SKM-1 treated with dmso at 0.1 percent for 144 hours (cell line): Measurements from ENCODE around the gene SYNGR1.

Experiments
- DNase-seq: peaks from one replicate; lab custom pipeline; 2025; ENCODE audit not compliant: unreplicated experiment; lab: John Stamatoyannopoulos, UW

SYNGR1 gene

DNA sequence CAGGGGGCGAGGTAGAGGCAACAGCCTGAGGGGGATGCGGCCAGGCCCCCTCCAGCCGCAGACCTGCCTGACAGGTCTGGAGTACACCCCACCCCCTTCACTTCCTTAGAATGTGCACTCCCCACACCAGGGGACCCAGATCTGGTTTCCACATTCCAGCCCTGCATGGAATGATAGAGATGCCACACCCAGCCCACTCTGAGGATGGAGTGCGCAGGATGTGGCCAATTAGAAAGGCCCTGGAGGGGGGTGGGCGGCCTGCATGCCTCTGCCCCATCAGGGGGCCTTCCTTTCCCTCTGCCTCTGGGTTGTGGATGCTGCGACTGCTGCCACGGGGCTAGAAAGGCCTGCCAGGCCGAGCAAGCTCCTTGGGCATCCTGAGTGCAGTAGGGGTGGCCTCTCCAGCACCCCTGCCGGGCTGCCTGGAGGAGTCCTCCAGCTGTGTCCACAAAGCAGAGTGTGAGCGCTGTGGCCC, 78.8 kb downstream of the SYNGR1 start:
- DNase-seq = no peak

DNA sequence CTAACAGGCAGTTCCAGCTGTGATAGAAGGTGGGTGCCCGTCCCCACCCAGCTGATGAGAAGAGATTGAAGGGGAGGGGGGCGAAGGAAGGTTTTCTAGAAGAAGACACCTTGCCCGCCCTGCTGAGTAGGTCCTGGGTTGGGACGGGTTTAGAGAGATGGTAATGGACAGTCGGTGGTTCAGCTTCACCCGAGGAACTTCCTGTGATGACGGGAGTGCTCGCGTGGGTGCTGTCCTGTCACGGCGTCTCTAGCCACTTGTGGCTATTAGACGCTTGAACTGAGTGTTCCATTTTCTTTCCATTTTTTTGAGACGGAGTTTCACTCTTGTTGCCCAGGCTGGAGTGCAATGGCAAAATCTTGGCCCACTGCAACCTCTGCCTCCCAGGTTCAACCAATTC, 79.4 kb downstream of the SYNGR1 start:
- DNase-seq = no peak

DNA sequence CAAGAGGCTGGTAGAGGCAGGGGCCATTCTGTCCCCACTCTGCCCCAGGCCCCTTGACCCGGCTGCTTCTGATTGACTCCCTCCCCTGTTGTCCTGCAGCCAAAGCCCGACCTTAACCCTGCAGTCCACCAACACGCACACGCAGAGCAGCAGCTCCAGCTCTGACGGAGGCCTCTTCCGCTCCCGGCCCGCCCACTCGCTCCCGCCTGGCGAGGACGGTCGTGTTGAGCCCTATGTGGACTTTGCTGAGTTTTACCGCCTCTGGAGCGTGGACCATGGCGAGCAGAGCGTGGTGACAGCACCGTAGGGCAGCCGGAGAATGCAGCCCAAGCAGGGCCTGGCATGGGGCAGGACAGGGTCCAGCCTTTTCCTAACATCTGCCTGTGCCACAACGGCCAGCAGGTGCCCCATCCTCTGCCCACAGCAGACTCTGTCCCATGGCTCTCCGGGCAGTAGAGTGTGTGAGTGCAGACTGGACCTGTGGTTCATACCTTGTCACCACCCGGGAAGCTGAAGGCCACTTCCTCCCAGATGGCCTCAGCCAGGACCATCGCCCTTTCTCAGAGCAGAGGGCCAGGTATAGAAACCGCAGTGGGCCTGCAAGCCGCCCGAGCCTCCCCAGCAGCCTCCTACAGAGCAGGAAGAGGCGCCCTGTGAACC, 80.3 kb downstream of the SYNGR1 start:
- DNase-seq = no peak

DNA sequence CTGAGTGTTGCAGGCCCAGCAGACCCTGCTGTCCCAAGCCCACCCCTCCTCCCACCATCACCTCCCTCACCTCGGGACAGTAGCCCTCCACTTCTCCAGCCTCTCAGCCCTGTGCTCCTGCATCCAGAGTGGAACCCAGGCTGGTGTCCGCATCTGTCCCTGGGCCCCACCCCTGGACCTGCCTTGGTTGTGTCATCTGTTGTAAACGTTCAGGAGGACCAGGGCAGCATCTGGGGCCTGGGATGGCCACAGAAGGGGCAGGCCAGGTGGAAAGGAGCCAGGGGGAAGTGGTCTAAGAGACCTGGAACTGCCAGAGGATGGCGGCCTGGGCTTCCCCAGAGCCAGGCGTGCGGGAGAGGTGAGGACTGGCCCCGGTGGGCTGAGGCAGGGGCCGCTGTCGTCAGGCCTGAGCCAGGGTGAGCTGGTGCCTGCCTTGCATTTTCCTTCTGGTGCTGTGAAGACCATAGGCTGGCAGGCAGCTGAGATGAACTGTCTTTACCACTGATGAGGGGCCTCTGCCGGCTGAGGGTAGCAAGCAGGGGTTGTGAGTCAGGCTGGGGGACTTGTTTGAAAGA, 80.9 kb downstream of the SYNGR1 start:
- no peak for DNase-seq

DNA sequence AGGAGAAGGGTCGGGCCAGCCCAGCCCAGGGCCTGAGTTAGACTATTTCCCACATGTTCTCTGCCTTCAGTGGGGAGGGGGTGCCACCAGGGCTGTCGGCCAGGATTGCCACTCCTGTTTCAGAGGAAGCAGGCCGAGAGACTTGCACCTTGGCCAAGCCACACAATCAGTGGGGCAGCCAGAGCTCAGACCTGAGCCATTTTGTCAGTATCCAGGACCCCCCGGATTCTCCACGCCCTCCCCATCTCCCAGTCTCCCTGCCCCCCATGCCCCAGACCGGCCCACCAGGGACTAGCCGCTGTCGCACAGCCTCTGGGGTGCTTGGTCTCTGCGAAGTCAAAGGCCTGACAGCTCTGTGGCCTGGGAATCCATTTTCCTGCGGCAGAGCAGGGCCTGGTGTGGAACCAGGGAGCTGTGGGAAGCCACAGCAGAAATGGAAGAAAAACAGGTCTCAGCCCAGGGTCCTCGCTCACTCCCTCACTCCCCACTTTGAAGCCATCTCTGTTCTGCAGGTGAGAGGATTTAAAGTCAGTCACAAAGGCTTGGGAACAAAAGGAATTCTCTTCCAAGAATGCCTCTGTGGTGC, 81.5 kb downstream of the SYNGR1 start:
- DNase-seq = no peak

DNA sequence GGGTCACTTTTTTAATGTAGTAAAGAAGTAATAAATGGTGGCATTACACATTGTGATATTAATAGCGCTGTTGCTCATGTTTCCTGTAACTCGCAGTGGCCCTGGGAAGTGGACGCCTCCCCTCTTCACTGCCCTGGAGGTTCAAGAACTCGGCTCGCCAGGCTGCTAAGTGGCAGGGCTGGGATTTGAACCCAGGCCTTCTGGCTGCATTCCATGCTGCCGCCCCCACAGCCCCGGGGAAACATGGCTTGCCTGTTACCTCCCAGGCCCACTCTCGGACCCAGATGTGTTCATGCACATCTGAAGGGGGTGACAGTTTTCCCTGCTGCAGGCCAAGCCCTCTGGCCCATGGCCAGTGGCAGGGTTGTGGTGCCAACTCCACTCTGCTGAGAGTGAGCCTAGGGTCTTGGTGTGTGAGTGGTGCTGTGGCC, 82.0 kb downstream of the SYNGR1 start:
- DNase-seq = no peak

DNA sequence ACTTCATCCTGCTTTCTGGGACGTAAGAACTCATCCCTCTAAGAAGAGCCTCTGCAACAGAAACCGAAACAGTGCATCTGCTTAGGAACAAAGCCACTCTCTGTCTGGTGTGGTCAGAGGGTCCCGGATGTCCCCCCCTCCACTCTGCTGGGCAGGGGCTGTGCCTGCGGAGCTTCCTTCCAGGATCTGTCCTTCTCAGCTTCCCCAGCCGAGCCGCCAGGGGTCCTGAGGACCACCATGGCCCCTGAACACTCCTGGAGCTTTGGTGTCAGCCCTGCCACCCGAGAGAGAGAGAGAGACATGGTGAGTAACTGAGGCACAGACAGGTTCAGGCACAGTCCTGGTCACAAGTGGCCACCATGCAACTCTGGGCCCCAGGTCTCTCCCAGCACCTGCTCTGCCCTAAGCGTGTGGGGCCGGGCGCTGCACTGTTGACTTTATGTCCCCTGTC, 82.6 kb downstream of the SYNGR1 start:
- DNase-seq = no peak

DNA sequence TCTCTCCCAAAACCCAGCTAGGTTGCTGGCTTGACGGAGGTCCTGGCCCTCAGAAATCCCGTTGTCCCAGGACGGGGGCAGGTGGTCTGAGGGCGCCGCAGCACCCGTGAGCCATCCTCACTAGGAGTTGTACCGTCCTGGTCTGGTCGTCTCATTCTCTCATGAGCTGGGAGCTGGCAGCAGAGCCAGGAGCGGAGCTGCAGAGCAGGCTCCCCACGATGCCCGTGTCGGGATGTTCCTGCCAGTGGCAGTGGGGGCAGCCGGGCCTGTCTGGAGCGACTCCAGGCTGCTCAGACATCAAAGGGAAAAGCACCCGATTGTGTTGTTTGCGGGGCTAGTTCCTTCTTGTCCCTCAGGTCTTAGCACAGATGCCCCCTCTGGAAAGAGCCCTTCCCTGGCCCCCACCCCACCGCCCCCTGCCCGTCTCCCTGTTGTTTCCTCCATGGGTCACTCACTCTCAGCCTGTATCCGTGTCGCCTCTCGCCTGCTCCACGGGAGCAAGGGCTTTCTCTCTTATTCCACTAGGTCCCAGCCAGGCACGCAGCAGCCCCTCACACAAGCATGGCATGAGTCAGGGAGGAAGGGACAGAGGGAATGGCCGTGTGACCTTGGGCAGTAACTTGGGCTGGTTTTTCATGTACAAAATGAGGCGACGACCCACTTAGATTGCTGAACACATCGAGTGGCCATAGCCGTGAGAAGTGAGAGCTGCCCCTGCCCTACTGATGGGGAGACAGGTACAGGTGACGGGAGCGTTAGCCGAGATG, 83.9 kb downstream of the SYNGR1 start:
- DNase-seq = no peak

DNA sequence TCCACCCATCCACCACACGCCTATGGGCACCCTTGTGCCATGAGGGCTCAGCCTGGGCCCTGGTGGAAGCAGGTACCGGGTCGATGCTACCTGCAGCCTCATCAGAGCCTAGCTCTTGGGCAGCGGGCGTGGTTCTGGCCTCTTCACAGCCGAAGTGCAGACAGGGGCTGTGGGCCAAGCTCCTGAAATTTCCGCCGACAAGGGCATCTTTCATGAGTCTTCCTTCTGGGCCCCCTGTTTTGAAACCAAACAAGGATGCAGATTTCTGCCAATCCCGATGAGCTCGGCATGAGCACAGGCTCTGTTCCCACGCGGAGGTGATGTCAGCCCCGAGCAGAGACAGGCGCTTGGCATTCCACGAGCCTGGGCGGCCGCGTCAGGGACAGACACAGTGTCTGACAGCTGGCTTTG, 84.5 kb downstream of the SYNGR1 start:
- DNase-seq = no peak

DNA sequence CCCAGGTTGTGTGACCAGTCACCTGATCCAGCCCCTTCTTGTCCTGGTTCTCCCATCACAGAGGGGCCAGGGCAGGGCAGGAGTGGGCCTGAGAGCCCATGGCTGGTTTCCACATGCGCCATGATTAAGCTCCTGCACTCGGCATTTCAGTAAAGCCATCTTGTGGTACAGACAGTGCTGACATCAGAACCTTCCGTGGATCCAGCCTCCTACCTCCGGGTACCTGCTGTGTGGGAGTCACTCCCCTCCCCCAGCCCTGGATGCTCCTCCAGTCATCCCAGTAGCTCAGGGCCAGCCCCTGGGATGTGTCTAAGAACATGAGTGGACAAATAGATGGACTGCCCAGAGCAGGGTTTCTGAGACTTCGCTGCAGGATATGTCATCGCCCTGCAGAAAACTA, 84.9 kb downstream of the SYNGR1 start:
- no peak for DNase-seq
